Adrenal gland (tissue), 5 donors: ENCODE measurements around the gene CAMTA1.

Experiments
- CTCF ChIP-seq, 6 experiments: fragments of 450-650 bp in 4 of 6; fragments of 200-600 bp in 2 of 6; sonication (generic) in 1 of 6; IDR thresholded peaks; 1 replicate in 5 of 6; 2 replicates in 1 of 6; pipeline versions ENCODE4 v1.5.1 to v1.8.0; 2016 to 2021; ENCODE audit warnings: antibody characterized with exemption in 6 of 6, mild to moderate bottlenecking in 2 of 6, moderate library complexity in 1 of 6
- POLR2A ChIP-seq, 2 donors: fragments of 450-650 bp; IDR thresholded peaks; one replicate each; pipeline ENCODE4 v1.6.1; 2017; ENCODE audit warnings: antibody characterized with exemption in 2 of 2, mild to moderate bottlenecking in 2 of 2, moderate library complexity in 1 of 2
- donor health status: DM: no; HTN: no; CAD: no.

GRCh38 chr1:6954591-6954990 lies 169.3 kb downstream of the CAMTA1 start:
- TF ChIP-seq CTCF (IDR thresholded peaks at IDR 0.05) = no peak
- no peak for TF ChIP-seq POLR2A (IDR thresholded peaks at IDR 0.05)
